RWPE1 (cell line): ENCODE data around the gene ZFYVE19.
"Not testable (repeated sequence)": the region's sequence is repeated elsewhere in the genome, so short reads cannot be mapped to it uniquely, and the experiment has no call there.

Source experiments
- CTCF ChIA-PET: fragments of 350-600 bp; sonication (Branson Sonifier 250); formaldehyde crosslinking; extraction: SDS; loops from one replicate; lab custom pipeline; 2021; lab: Yijun Ruan, JAX
- POLR2A ChIA-PET: fragments of 400-600 bp; formaldehyde crosslinking; extraction: SDS; loops from one replicate; lab custom pipeline; 2020; ENCODE audit warnings: antibody characterized with exemption; ENCODE audit not compliant: low non-redundant PET; lab: Yijun Ruan, JAX
- DNase-seq: peaks from one replicate; pipeline ENCODE4 v3.0.0; 2012; ENCODE audit warnings: low spot score
- H3K27ac ChIP-seq: fragments of 450-650 bp; 2 replicates; pipeline ENCODE4 v1.5.1; 2017
- TF ChIP-seq, protein P1 (sequence below): fragments of 450-650 bp; conservative IDR thresholded peaks from 2 replicates; pipeline ENCODE4 v1.5.1; 2017; ENCODE audit warnings: low read depth, mild to moderate bottlenecking

ZFYVE19 gene

DNA sequence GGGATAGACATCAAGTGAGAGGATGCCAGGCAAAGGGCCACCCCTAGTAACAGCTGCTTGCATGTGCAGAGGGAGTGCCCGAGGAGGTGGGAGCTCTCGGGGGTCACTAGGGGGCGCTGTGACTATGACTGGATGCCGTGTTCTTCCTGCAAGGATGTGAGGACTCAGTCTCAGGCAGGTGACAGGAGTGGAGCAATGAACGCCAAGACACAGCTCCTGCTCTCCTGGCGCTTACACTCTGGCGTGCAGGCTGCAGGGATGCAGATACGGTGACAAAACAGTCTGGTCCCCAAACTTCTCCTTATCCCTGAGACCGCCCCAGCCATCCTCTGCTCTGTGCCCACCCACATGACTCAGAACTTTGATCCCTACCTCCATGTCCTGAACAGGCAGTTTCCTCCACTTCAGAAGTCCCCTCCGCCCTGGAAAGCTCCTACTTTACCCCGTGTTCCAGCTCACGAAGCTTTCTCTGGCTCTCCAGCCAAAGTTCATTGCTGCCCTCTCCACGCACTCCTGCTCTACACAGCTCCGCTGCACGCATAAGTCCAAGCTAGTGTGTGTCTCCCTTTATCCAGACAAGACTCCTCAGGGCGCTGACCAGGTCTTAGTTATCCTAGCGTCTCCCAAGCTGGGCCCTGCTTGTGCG lies 52.4 kb downstream of the ZFYVE19 start:
- CTCF ChIA-PET: interaction anchor here (0.6 to 7.7 kb wide), 22 partner anchors 8 to 259 kb away, joined by 3 to 157 read pairs (median 4); partner anchors contain the start of genes RHOV and VPS18
- DNase-seq: peak; percentile 70
- no peak overlapping the region for H3K27ac ChIP-seq
- TF ChIP-seq, protein P1, sequence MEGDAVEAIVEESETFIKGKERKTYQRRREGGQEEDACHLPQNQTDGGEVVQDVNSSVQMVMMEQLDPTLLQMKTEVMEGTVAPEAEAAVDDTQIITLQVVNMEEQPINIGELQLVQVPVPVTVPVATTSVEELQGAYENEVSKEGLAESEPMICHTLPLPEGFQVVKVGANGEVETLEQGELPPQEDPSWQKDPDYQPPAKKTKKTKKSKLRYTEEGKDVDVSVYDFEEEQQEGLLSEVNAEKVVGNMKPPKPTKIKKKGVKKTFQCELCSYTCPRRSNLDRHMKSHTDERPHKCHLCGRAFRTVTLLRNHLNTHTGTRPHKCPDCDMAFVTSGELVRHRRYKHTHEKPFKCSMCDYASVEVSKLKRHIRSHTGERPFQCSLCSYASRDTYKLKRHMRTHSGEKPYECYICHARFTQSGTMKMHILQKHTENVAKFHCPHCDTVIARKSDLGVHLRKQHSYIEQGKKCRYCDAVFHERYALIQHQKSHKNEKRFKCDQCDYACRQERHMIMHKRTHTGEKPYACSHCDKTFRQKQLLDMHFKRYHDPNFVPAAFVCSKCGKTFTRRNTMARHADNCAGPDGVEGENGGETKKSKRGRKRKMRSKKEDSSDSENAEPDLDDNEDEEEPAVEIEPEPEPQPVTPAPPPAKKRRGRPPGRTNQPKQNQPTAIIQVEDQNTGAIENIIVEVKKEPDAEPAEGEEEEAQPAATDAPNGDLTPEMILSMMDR: peak; percentile 88
- POLR2A ChIA-PET: interaction anchor here (1.1 to 1.4 kb wide), 2 partner anchors 14 to 35 kb away, joined by 6 to 7 read pairs; partner anchors contain the start of genes RHOV and VPS18

DNA sequence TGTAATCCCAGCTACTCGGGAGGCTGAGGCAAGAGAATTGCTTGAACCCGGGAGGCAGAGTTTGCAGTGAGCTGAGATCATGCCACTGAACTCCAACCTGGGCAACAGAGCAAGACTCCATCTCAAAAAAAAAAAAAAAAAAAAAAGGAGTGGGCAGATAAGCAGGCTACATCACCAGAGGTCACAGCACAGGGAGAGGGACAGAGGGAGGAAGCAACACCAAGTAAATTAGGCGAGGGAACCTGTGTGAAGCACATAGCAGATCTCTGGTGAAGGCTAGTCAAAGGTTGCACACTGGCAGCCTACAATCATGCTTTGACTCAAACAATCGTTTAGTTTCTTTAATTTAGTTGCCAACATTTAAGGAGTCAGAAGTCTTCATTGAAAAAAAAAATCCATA lies 54.3 kb downstream of the ZFYVE19 start:
- peak overlapping the region; percentile 26; the same call in 1 of the 2 replicates for H3K27ac ChIP-seq
- CTCF ChIA-PET: interaction anchor here (0.6 to 7.7 kb wide), 3 partner anchors 8 to 35 kb away, joined by 3 to 157 read pairs (median 11); partner anchors contain the start of genes RHOV and VPS18
- DNase-seq, POLR2A ChIA-PET: not testable (repeated sequence)

DNA sequence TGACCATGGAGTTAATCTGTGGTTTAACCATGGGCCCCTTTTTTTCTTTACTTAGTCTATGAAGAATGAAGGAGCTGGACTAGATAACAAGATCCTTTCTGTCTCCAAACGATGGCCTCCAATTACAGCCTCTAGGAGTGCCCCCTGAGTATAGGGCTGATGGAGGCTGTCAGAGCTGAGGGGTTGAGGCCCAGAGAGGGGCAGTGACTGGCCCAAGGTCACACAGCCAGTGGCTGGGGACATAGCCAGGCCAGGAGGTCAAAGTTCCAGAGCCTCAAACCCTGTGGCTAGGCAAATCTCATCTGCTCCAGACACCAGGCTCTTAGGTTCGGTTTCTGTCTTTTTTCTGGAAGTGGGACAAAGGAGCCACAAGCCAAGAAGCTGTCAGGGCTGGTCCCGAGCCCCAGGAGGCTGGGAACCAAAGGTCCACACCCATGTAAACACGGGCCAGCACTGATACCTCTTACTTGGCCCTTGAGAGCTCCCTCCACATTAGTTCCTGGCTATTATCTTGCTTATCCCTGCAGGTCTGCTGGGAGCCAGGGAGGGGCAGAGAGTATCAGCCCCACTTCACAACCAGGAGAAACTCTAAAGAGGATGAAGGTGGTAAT lies 56.9 kb downstream of the ZFYVE19 start:
- TF ChIP-seq, protein P1: no peak
- ChIA-PET POLR2A (no interaction called here), CTCF (interaction anchor here (0.6 to 7.7 kb wide), 4 partner anchors 10 to 256 kb away, joined by 3 to 157 read pairs (median 5); partner anchors contain the start of genes RHOV and VPS18)
- peak overlapping the region; percentile 82 for H3K27ac ChIP-seq
- no peak for DNase-seq
